CMK (cell line): ENCODE results near the gene SRM.
"Not testable (repeated sequence)": the region's sequence is repeated elsewhere in the genome, so short reads cannot be mapped to it uniquely, and the experiment has no call there.

Experiments used
- DNase-seq: peaks from one replicate; pipeline ENCODE4 v3.0.0-alpha.2; 2010; ENCODE audit warnings: low read depth

Gene SRM

GRCh38 chr1:11064942-11065341 is 5.1 kb upstream of the SRM start:
- DNase-seq = no peak

- DNase-seq = not testable (repeated sequence)
These were observed 4.2 kb upstream of the SRM start for GRCh38 chr1:11063937-11064537.

- no peak for DNase-seq
These were observed 3.2 kb upstream of the SRM start for GRCh38 chr1:11062965-11063401.

DNA sequence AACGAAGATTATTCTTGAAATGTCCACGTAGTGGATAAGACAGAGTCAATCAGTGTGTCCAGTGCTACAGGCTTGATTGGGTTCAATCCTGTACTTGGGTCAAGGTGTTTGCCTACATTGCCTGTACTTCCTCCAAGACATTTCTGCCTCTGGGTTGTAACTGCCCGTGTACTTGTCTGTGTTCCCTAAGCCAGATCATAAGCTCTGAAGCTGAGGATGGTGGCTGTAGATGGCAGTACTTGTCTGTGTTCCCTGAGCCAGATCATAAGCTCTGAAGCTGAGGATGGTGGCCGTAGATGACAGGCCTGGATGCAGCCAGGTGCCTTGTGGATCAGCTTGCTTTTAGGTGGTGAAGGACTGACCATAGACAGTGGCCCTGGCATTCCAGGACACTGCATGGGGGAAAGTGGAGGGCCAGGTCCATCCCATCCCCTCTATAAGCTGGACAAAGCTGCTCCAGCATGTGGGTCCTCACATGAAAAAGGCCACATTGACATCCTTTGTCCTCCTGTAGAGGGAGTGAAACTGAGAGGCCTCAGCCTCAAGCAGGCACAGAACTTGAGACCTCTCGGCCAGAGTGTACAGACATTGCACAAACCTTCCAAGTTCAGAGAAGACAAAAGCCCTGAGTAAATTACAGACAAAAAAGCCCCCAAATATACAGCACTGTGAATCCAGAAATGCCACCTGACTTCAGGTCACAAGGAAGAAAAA is 2.0 kb upstream of the SRM start:
- DNase-seq = no peak

DNA sequence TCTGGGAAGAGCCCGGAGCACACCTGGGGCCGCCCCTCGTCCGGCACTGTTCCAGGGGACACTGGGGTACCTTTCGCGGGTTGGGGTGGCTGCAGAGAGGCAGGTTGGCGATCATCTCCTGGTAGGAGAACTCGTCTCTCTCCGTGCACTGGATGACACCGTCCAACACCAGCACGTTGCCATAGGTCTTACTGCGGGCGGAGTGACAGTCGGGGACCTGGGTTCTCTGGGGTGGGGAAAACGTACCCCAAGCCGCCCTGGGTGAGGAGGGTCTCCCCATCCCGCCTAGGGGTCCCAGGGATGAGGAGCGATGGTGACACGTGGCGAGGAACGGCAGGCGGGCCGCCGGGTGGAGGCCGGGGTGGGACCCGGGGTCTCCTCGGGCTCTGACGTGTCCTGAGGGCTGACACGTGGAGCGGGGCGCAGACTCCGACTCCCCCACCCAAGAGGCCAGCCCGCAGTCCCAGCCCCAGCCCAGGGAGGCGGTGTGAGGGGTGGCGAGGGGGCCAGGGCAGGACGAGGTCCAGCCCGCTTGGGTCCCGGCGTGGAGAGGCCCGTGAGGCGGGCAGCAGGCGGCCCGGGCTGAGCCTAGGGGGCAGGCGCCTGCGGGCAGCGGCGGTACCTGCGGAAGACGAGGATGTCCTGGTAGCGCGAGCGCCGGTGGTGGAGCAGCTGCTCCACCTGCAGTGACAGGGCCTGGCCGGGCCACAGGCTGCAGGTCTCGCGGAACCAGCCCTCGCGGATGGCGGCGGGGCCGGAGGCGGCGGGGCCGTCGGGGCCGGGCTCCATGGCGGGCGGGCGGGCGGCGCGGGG is 457 bp downstream of the SRM start:
- no peak for DNase-seq

- DNase-seq = no peak
These were observed 1.1 kb downstream of the SRM start for GRCh38 chr1:11058595-11059154.

GRCh38 chr1:11058026-11058425 is 1.8 kb downstream of the SRM start:
- no peak for DNase-seq

- DNase-seq = no peak
These were observed 2.3 kb downstream of the SRM start for GRCh38 chr1:11057477-11057876.

- no peak for DNase-seq
These were observed 3.3 kb downstream of the SRM start for GRCh38 chr1:11056504-11056903.

DNA sequence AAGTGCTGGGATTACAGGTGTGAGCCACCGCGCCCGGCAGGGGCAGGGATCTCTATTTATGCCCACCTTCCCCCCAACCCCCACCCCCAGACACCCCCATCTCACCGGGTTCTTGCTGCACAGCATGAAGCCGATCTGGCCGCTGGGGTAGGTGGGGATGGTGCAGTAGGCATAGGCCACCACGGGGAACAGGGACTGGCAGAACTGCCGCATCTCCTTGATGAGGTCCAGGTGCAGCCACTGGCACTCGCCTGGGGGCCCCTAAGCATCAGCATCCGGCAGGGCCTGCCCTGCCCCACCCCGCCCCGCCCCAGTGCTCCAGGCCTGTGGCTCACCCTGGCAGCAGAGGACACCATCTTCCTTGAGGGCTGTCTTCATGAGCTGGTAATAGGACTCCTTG is 4.1 kb downstream of the SRM start:
- DNase-seq = no peak

- no peak for DNase-seq
These were observed 5.2 kb downstream of the SRM start for GRCh38 chr1:11054666-11055065.

DNA sequence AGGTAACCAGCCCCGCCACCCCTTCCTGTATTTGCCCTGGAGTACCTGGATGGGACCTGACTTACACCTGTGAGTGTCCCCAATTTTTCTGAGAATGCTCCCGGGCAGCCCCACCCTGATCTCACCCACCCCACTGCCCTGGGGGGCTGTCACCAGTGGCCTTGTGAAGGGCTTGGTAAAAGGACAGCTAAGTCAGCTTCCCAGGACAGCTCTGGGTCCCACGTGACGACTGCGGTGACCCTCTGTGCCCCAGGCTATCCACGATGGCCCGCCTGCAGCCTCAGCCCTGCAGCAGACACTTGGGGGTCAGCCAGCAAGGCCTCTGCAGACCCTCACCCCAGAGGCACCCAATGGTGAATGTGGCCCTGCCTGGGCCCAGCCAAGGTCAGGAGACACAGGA is 5.6 kb downstream of the SRM start:
- no peak for DNase-seq

GRCh38 chr1:11053758-11054137 is 6.1 kb downstream of the SRM start:
- DNase-seq = no peak

DNA sequence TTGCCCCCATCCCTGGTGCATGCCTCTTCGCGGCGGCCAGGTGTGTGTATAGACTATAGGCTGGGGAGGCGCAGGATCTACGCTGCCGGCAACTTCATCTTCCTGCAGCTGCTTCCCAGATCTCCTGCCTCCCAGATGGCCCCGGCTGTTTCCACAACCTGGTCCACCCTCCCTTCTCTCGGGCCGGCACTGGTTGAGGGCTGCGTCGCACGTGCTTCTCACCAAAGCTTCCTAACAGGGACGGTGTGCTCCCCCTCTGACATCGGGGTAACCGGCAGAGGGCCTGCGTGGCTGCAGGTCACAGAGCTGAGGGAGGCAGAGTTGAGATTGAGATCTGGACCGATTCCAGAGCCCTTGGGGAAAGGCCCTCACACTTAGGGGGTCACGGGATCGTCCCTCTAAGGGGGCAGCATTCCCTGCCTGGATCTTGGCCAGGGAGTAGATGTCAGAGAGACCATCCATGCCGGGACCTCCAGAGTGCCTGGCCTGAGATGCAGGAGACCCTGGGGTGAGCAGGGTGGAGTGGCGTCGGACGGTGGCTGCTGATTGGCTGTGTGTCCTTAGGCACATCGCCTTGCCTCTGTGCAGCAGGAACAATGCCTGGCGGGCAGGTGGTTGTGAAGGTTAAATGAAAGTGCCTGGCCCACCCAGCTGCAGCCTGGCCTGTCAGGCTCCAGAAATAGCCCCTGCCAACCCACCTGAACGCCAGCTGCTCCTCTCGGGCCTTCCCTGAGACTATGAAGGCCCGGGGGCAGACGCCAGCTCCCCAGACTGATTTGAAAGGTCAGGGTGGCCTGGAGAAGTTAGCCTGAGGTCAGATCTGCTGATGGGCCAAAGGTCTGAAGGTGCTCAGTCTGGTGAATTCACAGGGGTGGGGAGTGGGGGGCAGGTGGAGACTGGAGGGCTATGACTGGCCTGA is 6.7 kb downstream of the SRM start:
- DNase-seq = no peak

- DNase-seq = no peak
These were observed 7.9 kb downstream of the SRM start for GRCh38 chr1:11051781-11052511.

DNA sequence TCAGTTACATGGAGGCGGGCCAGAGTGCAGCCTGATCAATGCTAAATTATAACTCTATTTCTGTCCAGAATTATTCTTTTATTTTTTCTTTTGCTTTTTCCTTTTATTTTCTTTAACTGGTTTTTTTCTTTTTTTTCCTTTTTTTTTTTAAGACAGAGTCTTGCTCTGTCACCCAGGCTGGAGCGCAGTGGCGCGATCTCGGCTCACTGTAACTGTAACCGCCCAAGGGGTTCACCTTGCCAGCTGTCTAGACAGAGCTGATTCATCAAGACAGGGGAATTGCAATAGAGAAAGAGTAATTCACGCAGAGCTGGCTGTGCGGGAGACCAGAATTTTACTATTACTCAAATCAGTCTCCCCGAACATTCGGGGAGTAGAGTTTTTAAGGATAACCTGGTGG is 8.7 kb downstream of the SRM start:
- not testable (repeated sequence) for DNase-seq

DNA sequence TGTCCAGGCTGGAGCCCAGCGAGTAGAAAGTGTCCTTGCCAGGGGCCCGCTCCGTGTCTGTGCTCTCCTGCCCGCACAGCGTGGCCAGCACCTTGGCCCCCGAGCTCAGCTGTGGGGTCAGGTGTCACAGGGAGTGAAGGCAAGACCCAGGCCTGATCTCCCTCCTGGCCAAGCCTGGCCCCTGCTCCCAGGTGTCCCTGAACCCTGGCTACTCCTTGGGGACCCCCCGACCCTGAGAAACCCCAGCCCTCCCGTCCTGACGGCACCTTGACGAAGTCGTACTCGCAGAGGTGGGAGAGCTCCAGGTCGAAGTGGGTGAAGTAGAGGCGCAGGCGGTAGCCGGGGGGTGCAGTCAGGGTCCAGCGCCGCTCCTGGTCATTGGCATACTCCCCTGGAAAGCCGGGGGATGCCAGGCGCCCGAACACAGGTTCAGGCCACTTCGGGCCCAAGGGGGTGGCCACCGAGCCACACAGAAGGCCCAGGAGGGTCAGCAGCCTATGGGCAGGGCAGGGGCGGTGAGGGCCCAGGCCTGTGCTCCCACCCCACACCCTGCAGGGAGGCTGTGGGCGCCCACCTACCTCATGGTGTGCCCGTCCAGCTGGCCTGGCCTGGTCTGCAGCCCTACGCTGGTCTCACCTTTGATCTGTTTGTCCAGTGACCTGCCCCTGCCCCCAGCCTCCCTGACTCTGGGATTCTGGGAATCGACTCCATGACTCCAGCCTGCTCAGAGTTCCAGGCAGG is 13.0 kb downstream of the SRM start, which contains the start of gene MASP2:
Gene MASP2 (minus strand): TSS at position 615 of the 741 bp plus-strand sequence. CDS start 32 bp downstream, at position 583.
- DNase-seq = no peak

DNA sequence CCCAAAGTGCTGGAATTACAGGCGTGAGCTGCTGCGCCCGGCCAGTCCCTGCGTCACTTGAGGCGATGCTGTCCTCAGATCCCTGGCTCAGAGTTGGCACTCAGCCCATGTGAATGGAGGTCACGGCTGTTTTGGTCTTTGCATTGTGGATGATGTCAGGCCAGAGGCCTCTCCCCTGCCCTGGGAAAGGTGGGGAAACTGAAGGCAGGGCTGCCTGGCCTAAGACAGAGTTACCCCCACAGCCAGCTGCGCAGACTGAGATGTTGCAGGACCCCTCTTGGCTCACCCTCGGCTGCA is 13.6 kb downstream of the SRM start:
- DNase-seq = no peak

DNA sequence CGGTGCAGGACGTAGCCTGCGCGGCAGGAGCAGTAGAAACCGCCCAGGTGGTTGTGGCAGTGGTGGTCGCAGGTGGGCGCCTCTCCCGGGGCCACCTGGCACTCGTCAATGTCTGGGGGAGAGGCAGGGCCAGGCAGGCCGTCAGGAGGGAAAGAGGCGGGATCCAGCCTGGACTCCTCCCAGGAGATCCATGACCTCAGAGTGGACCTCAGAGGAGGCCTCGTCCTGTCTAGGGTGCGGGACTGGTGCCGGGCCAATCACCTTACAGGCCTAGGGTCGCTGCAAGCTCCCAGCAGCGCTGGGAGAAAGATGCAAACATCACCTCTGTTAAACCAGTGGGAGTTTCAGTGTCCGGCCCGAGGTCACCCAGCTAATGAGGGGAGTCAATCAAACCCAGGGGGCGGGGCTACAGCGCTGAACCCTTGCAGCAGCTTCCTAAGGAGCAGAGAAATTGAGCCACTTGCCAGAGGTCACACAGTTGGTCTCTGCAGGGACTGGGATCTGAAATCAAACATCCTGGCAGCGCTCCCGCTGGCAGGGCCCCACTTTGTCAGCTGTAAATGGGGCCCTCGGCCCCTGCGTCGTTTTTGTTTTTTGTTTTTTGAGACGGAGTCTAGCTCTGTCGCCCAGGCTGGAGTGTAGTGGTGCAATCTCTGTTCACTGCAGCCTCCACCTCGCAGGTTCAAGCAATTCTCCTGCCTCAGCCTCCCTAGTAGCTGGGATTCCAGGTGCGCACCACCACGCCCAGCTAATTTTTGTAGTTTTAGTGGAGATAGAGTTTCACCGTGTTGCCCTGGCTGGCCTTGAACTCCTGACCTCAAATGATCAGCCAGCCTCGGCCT is 14.2 kb downstream of the SRM start:
- DNase-seq = no peak
